Neuronal stem cell (in vitro differentiated cells): ENCODE measurements around the gene TAF13.
A peak's percentile ranks its signal among the peaks of the same experiment; 100 is the strongest.
"Not testable (repeated sequence)": the region's sequence is repeated elsewhere in the genome, so short reads cannot be mapped to it uniquely, and the experiment has no call there.

Experiments
- DNase-seq: peaks from one replicate; pipeline ENCODE4 v3.0.0-alpha.2; 2013; ENCODE audit warnings: low spot score
- H2AFZ ChIP-seq: one replicate; pipeline ENCODE4 v1.6.1; 2013; ENCODE audit warnings: mild to moderate bottlenecking, low read length, inconsistent platforms
- H2AK5ac ChIP-seq: 2 replicates; pipeline ENCODE4 v1.6.1; 2013; ENCODE audit warnings: low read depth, mild to moderate bottlenecking, inconsistent platforms, low read length, moderate library complexity, mixed read lengths
- H2BK120ac ChIP-seq: 2 replicates; pipeline ENCODE4 v1.6.1; 2013; ENCODE audit warnings: low read depth, mild to moderate bottlenecking, inconsistent platforms, low read length, moderate library complexity, mixed read lengths
- H2BK12ac ChIP-seq: one replicate; pipeline ENCODE4 v1.6.1; 2013; ENCODE audit warnings: low read length, inconsistent platforms
- H2BK15ac ChIP-seq: 2 replicates; pipeline ENCODE4 v1.6.1; 2013; ENCODE audit warnings: mild to moderate bottlenecking, low read length, inconsistent platforms, mixed read lengths
- H2BK5ac ChIP-seq: one replicate; pipeline ENCODE4 v1.6.1; 2013; ENCODE audit warnings: inconsistent platforms, mild to moderate bottlenecking, low read length, moderate library complexity
- H3K14ac ChIP-seq: one replicate; pipeline ENCODE4 v1.6.1; 2013; ENCODE audit warnings: low read length, inconsistent platforms
- H3K18ac ChIP-seq: 2 replicates; pipeline ENCODE4 v1.6.1; 2013; ENCODE audit warnings: low read length, inconsistent platforms
- H3K23ac ChIP-seq: 2 replicates; pipeline ENCODE4 v1.6.1; 2013; ENCODE audit warnings: low read depth, mild to moderate bottlenecking, mixed read lengths, low read length, inconsistent platforms; ENCODE audit not compliant: poor library complexity
- H3K27ac ChIP-seq: replicated peaks from 3 replicates; pipeline ENCODE4 v1.5.1; 2013; ENCODE audit warnings: low read length, inconsistent platforms
- H3K27me3 ChIP-seq, 3 experiments: 2 replicates each; pipeline ENCODE4 v1.6.1; 2013; ENCODE audit warnings: low read length in 3 of 3, mild to moderate bottlenecking in 2 of 3, inconsistent platforms in 1 of 3, low read depth in 1 of 3, mixed read lengths in 1 of 3, moderate library complexity in 1 of 3; ENCODE audit not compliant: control insufficient read depth in 3 of 3, insufficient read depth in 3 of 3
- H3K36me3 ChIP-seq, 2 donors: replicated peaks in 1 of 2; 2 replicates each; pipeline ENCODE4 v1.6.1; 2013; ENCODE audit warnings: low read length in 2 of 2; ENCODE audit not compliant: control insufficient read depth in 2 of 2, insufficient read depth in 2 of 2
- H3K4ac ChIP-seq: 2 replicates; pipeline ENCODE4 v1.6.1; 2013; ENCODE audit warnings: inconsistent platforms, mild to moderate bottlenecking, low read length, moderate library complexity
- H3K4me1 ChIP-seq, 2 donors: 1 replicate in 1 of 2; 2 replicates in 1 of 2; pipeline ENCODE4 v1.6.1; 2013; ENCODE audit warnings: low read length in 2 of 2, low read depth in 1 of 2; ENCODE audit not compliant: control insufficient read depth in 2 of 2, insufficient read depth in 1 of 2
- H3K4me2 ChIP-seq: one replicate; pipeline ENCODE4 v1.6.1; 2013; ENCODE audit warnings: mild to moderate bottlenecking, low read length, inconsistent platforms; ENCODE audit not compliant: insufficient read depth, poor library complexity, severe bottlenecking
- H3K4me3 ChIP-seq, 2 donors: 2 replicates each; pipeline ENCODE4 v1.5.1; 2013; ENCODE audit warnings: low read length in 2 of 2, mild to moderate bottlenecking in 2 of 2, inconsistent platforms in 1 of 2, moderate library complexity in 1 of 2
- H3K79me1 ChIP-seq: one replicate; pipeline ENCODE4 v1.6.1; 2013; ENCODE audit warnings: low read depth, mild to moderate bottlenecking, inconsistent platforms, low read length, moderate library complexity
- H3K9ac ChIP-seq: one replicate; pipeline ENCODE4 v1.6.1; 2013; ENCODE audit warnings: mild to moderate bottlenecking, low read depth, low read length, inconsistent platforms; ENCODE audit not compliant: poor library complexity
- H3K9me3 ChIP-seq, 2 donors: replicated peaks in 1 of 2; 2 replicates each; pipeline versions ENCODE3 to v1.6.1; 2013; ENCODE audit warnings: low read length in 2 of 2, mild to moderate bottlenecking in 2 of 2, inconsistent platforms in 1 of 2, low read depth in 1 of 2, mixed read lengths in 1 of 2, moderate library complexity in 1 of 2; ENCODE audit not compliant: control insufficient read depth in 2 of 2, insufficient read depth in 1 of 2
- H4K8ac ChIP-seq: one replicate; pipeline ENCODE4 v1.6.1; 2013; ENCODE audit warnings: low read depth, mild to moderate bottlenecking, inconsistent platforms, low read length, moderate library complexity
- H4K91ac ChIP-seq: one replicate; pipeline ENCODE4 v1.6.1; 2013; ENCODE audit warnings: low read length, low read depth, mild to moderate bottlenecking, inconsistent platforms; ENCODE audit not compliant: poor library complexity
- WGBS, 2 donors: extraction: QIAGEN DNeasy Blood & Tissue Kit; methylation state at CpG; one replicate each; pipeline ENCODE4 v1.1.7; 2013; ENCODE audit warnings: missing lambda C conversion rate in 2 of 2, mixed read lengths in 1 of 2; ENCODE audit not compliant: insufficient read length in 2 of 2, insufficient replicate concordance in 1 of 2; ENCODE audit errors: extremely low coverage in 2 of 2; 5-methylcytosine and 5-hydroxymethylcytosine counted together

TAF13 gene

GRCh38 chr1:109040989-109041620 is 34.7 kb downstream of the TAF13 start:
- peak overlapping the region; percentile 39 for H2BK5ac ChIP-seq
- DNase-seq: peak; percentile 39
- H3K23ac ChIP-seq: peak overlapping the region; percentile 97
- no peaks in the 10 kb centered on the region for H3K27me3 ChIP-seq
- no peak overlapping the region for H4K8ac ChIP-seq
- peak overlapping the region; percentile 89 for H3K18ac ChIP-seq
- no peak overlapping the region for H2BK120ac ChIP-seq
- H3K14ac ChIP-seq: peak overlapping the region; percentile 75
- H2AK5ac ChIP-seq: peak overlapping the region; percentile 46
- peak overlapping the region; percentile 88 for H3K4me2 ChIP-seq
- no peaks in the 10 kb centered on the region for H3K9me3 ChIP-seq
- H3K4ac ChIP-seq: no peak overlapping the region
- peak overlapping the region; percentile 99 for H2AFZ ChIP-seq
- H2BK12ac ChIP-seq: no peak overlapping the region
- H4K91ac ChIP-seq: no peak overlapping the region
- H2BK15ac ChIP-seq: peak overlapping the region; percentile 58
- H3K4me3 ChIP-seq: peak overlapping the region; percentile 98
- peak overlapping the region; percentile 66 for H3K27ac ChIP-seq
- no CpG with 5 or more reads among the region's 44 CpGs for WGBS, 2 donors
- H3K9ac ChIP-seq: peak overlapping the region; percentile 99
- H3K79me1 ChIP-seq: peaks cover 2% of the 10 kb centered on the region
- H3K36me3 ChIP-seq: no peaks in the 10 kb centered on the region
- H3K4me1 ChIP-seq: peaks cover 2 to 8% of the 10 kb centered on the region in 2 donors

DNA sequence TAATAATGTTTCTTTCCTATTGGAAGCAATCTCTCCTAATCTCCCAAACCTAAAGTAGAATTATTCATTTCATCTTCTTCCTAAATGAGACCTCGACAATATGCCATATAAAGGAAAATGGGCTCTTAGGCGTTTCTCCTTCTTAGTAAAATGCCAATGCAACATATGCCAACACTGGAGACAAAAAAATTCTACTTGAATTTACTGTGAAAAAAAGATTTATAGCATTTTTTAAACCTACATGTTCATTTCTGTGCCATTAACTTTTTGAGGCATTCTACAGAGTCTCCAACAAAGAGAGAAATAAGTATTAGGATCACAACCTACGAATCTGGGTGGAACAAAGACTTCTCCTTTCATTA is 35.2 kb downstream of the TAF13 start:
- Histone ChIP-seq H3K9me3 (no peaks in the 10 kb centered on the region), H2AK5ac (no peak overlapping the region), H2AFZ (peak overlapping the region; percentile 99), H3K4me2 (peak overlapping the region; percentile 88), H3K4me1 (peaks cover 2 to 8% of the 10 kb centered on the region in 2 donors), H3K27me3 (no peaks in the 10 kb centered on the region), H2BK5ac (no peak overlapping the region), H3K14ac (no peak overlapping the region), H3K9ac (no peak overlapping the region), H3K27ac (no peak overlapping the region), H3K4me3 (peak overlapping the region; percentile 98), H3K18ac (no peak overlapping the region), H2BK12ac (no peak overlapping the region), H2BK15ac (no peak overlapping the region), H3K23ac (no peak overlapping the region), H3K79me1 (peaks cover 2% of the 10 kb centered on the region), H4K8ac (no peak overlapping the region), H2BK120ac (no peak overlapping the region), H4K91ac (no peak overlapping the region), H3K4ac (no peak overlapping the region), H3K36me3 (no peaks in the 10 kb centered on the region)
- WGBS, 2 donors: no CpG with 5 or more reads among the region's 3 CpGs
- DNase-seq: no peak

GRCh38 chr1:109034382-109034781 is 41.4 kb downstream of the TAF13 start:
- no peak overlapping the region for H2BK120ac ChIP-seq
- no peak overlapping the region for H3K27ac ChIP-seq
- H3K4me2 ChIP-seq: no peak overlapping the region
- no peak overlapping the region for H3K4ac ChIP-seq
- no peak overlapping the region for H3K23ac ChIP-seq
- peaks cover under 1% of the 10 kb centered on the region for H3K79me1 ChIP-seq
- no peak overlapping the region for H3K9ac ChIP-seq
- H3K27me3 ChIP-seq: no peaks in the 10 kb centered on the region
- H2AK5ac ChIP-seq: no peak overlapping the region
- no peaks in the 10 kb centered on the region for H3K9me3 ChIP-seq
- no CpG with 5 or more reads among the region's 2 CpGs for WGBS, 2 donors
- H3K18ac ChIP-seq: no peak overlapping the region
- H2BK15ac ChIP-seq: no peak overlapping the region
- no peaks in the 10 kb centered on the region for H3K4me1 ChIP-seq
- no peak overlapping the region for H3K4me3 ChIP-seq
- DNase-seq: no peak
- H3K14ac ChIP-seq: no peak overlapping the region
- H3K36me3 ChIP-seq: no peaks in the 10 kb centered on the region
- no peak overlapping the region for H2BK12ac ChIP-seq
- no peak overlapping the region for H4K8ac ChIP-seq
- H4K91ac ChIP-seq: no peak overlapping the region
- no peak overlapping the region for H2BK5ac ChIP-seq
- no peak overlapping the region for H2AFZ ChIP-seq

- not testable (repeated sequence) for H3K4me2 ChIP-seq, H3K27me3 ChIP-seq, H2AK5ac ChIP-seq, H3K27ac ChIP-seq, H2BK120ac ChIP-seq, H3K14ac ChIP-seq, H3K36me3 ChIP-seq, H2BK12ac ChIP-seq, H3K23ac ChIP-seq, H2AFZ ChIP-seq, H2BK5ac ChIP-seq, DNase-seq, H3K4ac ChIP-seq, H4K8ac ChIP-seq, H4K91ac ChIP-seq, H3K4me3 ChIP-seq, H3K79me1 ChIP-seq, H3K9me3 ChIP-seq, H3K4me1 ChIP-seq, H3K18ac ChIP-seq, H3K9ac ChIP-seq, H2BK15ac ChIP-seq
- WGBS, 2 donors: no CpG with 5 or more reads among the region's 8 CpGs
These were observed 46.3 kb downstream of the TAF13 start for GRCh38 chr1:109029493-109029892.
